Keratinocyte (primary cell): Measurements from ENCODE around the gene IGSF9. TPM values are rescaled to one million over a fixed set of nuclear protein-coding genes. Genes with fewer than 3 reads are reported as not detected.

Experiments used
- DNase-seq: peaks from one replicate; pipeline ENCODE4 v3.0.0-alpha.2; 2011; ENCODE audit warnings: low read depth, missing footprints, low spot score
- FAIRE-seq: peaks from 2 replicates; lab custom pipeline; 2011; peaks lifted over from hg19 to GRCh38; lab: Jason Lieb, UNC
- H2AFZ ChIP-seq: 2 replicates; pipeline ENCODE4 v1.6.0; 2012; ENCODE audit warnings: low read length, control low read depth, inconsistent platforms; ENCODE audit not compliant: control insufficient read depth
- H3K27ac ChIP-seq: 2 replicates; pipeline ENCODE4 v1.5.1; 2011; ENCODE audit warnings: low read length; ENCODE audit not compliant: control insufficient read depth, insufficient read depth
- H3K27me3 ChIP-seq: 3 replicates; pipeline ENCODE4 v1.6.0; 2011; ENCODE audit warnings: low read length; ENCODE audit not compliant: control insufficient read depth, insufficient read depth; ENCODE audit errors: extremely low read depth
- H3K36me3 ChIP-seq, 2 experiments: 2 replicates in 1 of 2; 3 replicates in 1 of 2; pipeline ENCODE4 v1.5.1; 2011; ENCODE audit warnings: low read length in 2 of 2, mild to moderate bottlenecking in 1 of 2; ENCODE audit not compliant: control insufficient read depth in 2 of 2, insufficient read depth in 2 of 2; ENCODE audit errors: extremely low read depth in 1 of 2
- H3K4me1 ChIP-seq: 3 replicates; pipeline ENCODE4 v1.5.1; 2011; ENCODE audit warnings: low read length; ENCODE audit not compliant: control insufficient read depth, insufficient read depth; ENCODE audit errors: extremely low read depth
- H3K4me2 ChIP-seq: 3 replicates; pipeline ENCODE4 v1.6.0; 2011; ENCODE audit warnings: low read depth, low read length; ENCODE audit not compliant: control insufficient read depth, insufficient read depth; ENCODE audit errors: extremely low read depth
- H3K4me3 ChIP-seq, 3 experiments: fragments of 200-600 bp in 1 of 3; sonication (generic) in 1 of 3; 2 replicates in 2 of 3; 3 replicates in 1 of 3; pipeline ENCODE4 v1.5.1; 2011 to 2016; ENCODE audit warnings: low read length in 3 of 3, mild to moderate bottlenecking in 3 of 3, control low read depth in 2 of 3, inconsistent platforms in 1 of 3, low read depth in 1 of 3, mixed read lengths in 1 of 3, mixed run types in 1 of 3, moderate library complexity in 1 of 3; ENCODE audit not compliant: control insufficient read depth in 2 of 3, insufficient read depth in 2 of 3; ENCODE audit errors: extremely low read depth in 1 of 3
- H3K79me2 ChIP-seq: 2 replicates; pipeline ENCODE4 v1.6.0; 2012; ENCODE audit warnings: low read length; ENCODE audit not compliant: control insufficient read depth, insufficient read depth
- H3K9ac ChIP-seq: 3 replicates; pipeline ENCODE4 v1.6.0; 2011; ENCODE audit warnings: low read length; ENCODE audit not compliant: control insufficient read depth, insufficient read depth; ENCODE audit errors: extremely low read depth
- H3K9me1 ChIP-seq: 3 replicates; pipeline ENCODE4 v1.6.0; 2011; ENCODE audit warnings: low read length; ENCODE audit not compliant: control insufficient read depth, insufficient read depth; ENCODE audit errors: extremely low read depth
- H3K9me3 ChIP-seq: 2 replicates; pipeline ENCODE4 v1.5.1; 2012; ENCODE audit warnings: low read depth, low read length; ENCODE audit not compliant: control insufficient read depth
- H4K20me1 ChIP-seq: 3 replicates; pipeline ENCODE4 v1.6.0; 2011; ENCODE audit warnings: low read length; ENCODE audit not compliant: control insufficient read depth, insufficient read depth; ENCODE audit errors: extremely low read depth
- EZH2 ChIP-seq: IDR thresholded peaks from one replicate; pipeline ENCODE4 v1.6.1; 2012; ENCODE audit warnings: inconsistent platforms, mild to moderate bottlenecking, low read length, moderate library complexity
- dilution Hi-C: fragments of 300-500 bp; cut with MboI; formaldehyde crosslinking; loops from one replicate; pipeline ENCODE4 v1.7.0; 2020; ENCODE audit warnings: low sequenced_read_pairs; ENCODE audit not compliant: extremely low pct_ligation_motif_present
- polyA plus RNA-seq, 5 experiments: library from polyadenylated mRNA; depleted of rRNA in 3 of 5; stranded (reverse) in 3 of 5; stranded (forward) in 1 of 5; unstranded in 1 of 5; fragments of >200 nt; gene quantifications; 1 replicate in 1 of 5; 2 replicates in 3 of 5; 3 replicates in 1 of 5; pipeline versions ENCODE4 v1.2.1 to v1.2.3, GENCODE V29; 2011 to 2012; ENCODE audit warnings: missing spikeins in 2 of 5, low read depth in 1 of 5, low replicate concordance in 1 of 5
- TF ChIP-seq, protein P1 (sequence below), 3 experiments: IDR thresholded peaks in 1 of 3; conservative IDR thresholded peaks in 1 of 3; optimal IDR thresholded peaks in 1 of 3; 2 replicates in 2 of 3; 3 replicates in 1 of 3; pipeline versions ENCODE3 to v1.5.1; 2011; ENCODE audit warnings: low read length in 3 of 3, mild to moderate bottlenecking in 3 of 3, moderate library complexity in 2 of 3, control low read depth in 1 of 3, inconsistent platforms in 1 of 3; ENCODE audit not compliant: insufficient read depth in 2 of 3; ENCODE audit errors: extremely low read depth in 1 of 3

Gene IGSF9
- polyA plus RNA-seq, 1 donor (not counting 4 experiments of a cell fraction or from before 2014, with no cell fraction given), result 4.2 TPM

DNA sequence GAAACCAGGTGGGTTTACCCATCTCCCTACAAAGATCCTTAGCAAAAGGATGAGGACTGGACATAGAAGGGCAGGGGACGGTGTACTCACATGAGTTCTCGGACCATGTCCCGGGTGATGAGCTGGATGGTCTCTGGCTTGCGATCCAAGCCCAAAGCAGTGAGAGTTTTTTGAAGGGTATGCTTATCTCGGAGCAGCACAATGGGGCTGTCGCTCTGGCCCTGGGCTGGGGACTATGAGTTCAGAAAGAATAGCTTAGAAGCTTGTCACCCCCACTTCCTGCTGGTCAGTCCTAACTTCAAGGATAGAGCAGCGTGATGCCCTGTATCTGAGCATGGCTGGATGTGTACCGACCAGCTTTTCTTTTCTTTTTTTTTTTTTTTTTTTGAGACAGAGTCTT lies 55.0 kb downstream of the IGSF9 start:
- DNase-seq (no peak), FAIRE-seq (no peak)
- Histone ChIP-seq H3K9me3 (no peaks in the 10 kb centered on the region), H3K79me2 (no peaks in the 10 kb centered on the region), H3K4me1 (peaks cover 19% of the 10 kb centered on the region), H3K4me3 (no peak overlapping the region), H3K36me3 (no peaks in the 10 kb centered on the region), H3K9ac (no peak overlapping the region), H2AFZ (no peak overlapping the region), H3K27ac (no peak overlapping the region), H3K27me3 (no peaks in the 10 kb centered on the region), H4K20me1 (no peaks in the 10 kb centered on the region), H3K4me2 (no peak overlapping the region), H3K9me1 (no peaks in the 10 kb centered on the region)
- dilution Hi-C loops, result no loop called here
- TF ChIP-seq, protein P1, sequence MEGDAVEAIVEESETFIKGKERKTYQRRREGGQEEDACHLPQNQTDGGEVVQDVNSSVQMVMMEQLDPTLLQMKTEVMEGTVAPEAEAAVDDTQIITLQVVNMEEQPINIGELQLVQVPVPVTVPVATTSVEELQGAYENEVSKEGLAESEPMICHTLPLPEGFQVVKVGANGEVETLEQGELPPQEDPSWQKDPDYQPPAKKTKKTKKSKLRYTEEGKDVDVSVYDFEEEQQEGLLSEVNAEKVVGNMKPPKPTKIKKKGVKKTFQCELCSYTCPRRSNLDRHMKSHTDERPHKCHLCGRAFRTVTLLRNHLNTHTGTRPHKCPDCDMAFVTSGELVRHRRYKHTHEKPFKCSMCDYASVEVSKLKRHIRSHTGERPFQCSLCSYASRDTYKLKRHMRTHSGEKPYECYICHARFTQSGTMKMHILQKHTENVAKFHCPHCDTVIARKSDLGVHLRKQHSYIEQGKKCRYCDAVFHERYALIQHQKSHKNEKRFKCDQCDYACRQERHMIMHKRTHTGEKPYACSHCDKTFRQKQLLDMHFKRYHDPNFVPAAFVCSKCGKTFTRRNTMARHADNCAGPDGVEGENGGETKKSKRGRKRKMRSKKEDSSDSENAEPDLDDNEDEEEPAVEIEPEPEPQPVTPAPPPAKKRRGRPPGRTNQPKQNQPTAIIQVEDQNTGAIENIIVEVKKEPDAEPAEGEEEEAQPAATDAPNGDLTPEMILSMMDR (optimal IDR thresholded peaks at IDR 0.05 in 1 of 3, IDR thresholded peaks at IDR 0.05 in 1 of 3, conservative IDR thresholded peaks at IDR 0.05 in 1 of 3; ENCODE audit: extremely low read depth in 1 of 3, insufficient read depth in 2 of 3, low read length in 3 of 3), result no peak
- TF ChIP-seq EZH2, result no peak

DNA sequence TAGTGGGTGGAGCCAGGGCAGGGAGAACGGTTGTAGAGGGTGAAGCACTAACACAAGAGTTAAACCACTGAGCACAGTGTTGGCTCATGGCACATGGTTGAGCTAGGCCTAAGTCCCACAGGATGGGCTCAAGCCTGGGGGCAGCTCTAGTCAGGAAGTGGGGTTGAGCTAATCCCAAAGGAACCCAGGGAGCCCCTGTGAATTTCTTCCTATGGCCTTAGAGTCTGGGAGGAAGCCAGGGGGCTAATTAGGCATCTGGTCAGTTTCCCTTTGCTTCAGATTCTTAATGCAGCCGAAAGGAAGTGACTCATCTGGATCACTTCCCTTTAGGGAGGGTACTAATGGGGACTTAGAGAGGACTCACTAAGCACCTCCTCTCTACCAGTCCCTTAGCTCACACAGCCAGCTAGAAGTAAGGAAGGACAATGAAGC lies 55.6 kb downstream of the IGSF9 start:
- H3K4me1 ChIP-seq, result peaks cover 19% of the 10 kb centered on the region
- H3K9ac ChIP-seq, result no peak overlapping the region
- H3K27ac ChIP-seq, result no peak overlapping the region
- H3K9me3 ChIP-seq, result no peaks in the 10 kb centered on the region
- H3K79me2 ChIP-seq, result no peaks in the 10 kb centered on the region
- no peaks in the 10 kb centered on the region for H3K27me3 ChIP-seq
- H3K4me2 ChIP-seq, result peak overlapping the region; percentile 54
- H3K36me3 ChIP-seq, result no peaks in the 10 kb centered on the region
- DNase-seq (no peak), FAIRE-seq (peak; percentile 94)
- H4K20me1 ChIP-seq, result no peaks in the 10 kb centered on the region
- TF ChIP-seq, protein P1 (optimal IDR thresholded peaks at IDR 0.05 in 1 of 3, IDR thresholded peaks at IDR 0.05 in 1 of 3, conservative IDR thresholded peaks at IDR 0.05 in 1 of 3; ENCODE audit: extremely low read depth in 1 of 3, insufficient read depth in 2 of 3, low read length in 3 of 3), result no peak
- TF ChIP-seq EZH2, result no peak
- H3K9me1 ChIP-seq, result no peaks in the 10 kb centered on the region
- H3K4me3 ChIP-seq, result no peak overlapping the region
- dilution Hi-C loops, result loop anchor here (5.0 kb wide), 1 partner anchor 93 kb away; no protein-coding TSS in a partner anchor
- peak overlapping the region; percentile 51 for H2AFZ ChIP-seq
